Measurements from ENCODE around the gene EIF5A2.

EIF5A2 gene

DNA sequence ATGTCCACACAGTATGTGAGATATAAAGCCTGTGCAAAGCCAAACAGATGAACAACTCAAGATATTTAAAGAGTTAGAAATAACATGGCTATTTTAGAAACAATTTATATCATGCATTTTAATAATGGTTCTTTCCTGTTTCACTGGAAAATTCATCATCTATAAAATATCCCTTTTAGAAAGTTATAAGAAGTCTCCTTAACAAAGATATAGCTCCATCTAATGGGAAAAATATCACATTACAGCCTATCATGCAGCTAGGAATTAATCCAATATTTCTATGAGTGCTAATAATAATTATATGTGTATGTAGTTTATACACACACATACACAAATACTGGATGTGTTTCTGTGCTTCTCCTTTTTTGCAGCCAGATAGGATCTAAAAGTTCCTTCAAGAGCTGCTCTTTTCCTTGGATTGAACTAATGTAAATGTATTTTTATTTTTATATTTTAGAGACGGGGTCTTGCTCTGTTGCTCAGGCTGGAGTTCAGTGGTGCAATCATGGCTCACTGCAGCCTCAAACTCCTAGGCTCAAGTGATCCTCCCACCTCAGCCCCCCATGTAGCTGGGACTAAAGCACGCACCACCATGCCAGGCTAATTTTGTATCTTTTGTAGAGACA lies 60.0 kb downstream of the EIF5A2 start:
- H3K9ac ChIP-seq (ENCODE audit: low read length), result no peak overlapping the region
- no peak overlapping the region for H3K27ac ChIP-seq (ENCODE audit: low read depth, low read length)
- H3K4me3 ChIP-seq (ENCODE audit: low read depth, low read length), result no peak overlapping the region
- H3K36me3 ChIP-seq (ENCODE audit: control insufficient read depth, insufficient read depth, low read length), result no peaks in the 10 kb centered on the region; the same call in 1 of the 2 replicates
- H3K4me1 ChIP-seq (ENCODE audit: control insufficient read depth, insufficient read depth, low read length), result no peaks in the 10 kb centered on the region
- peaks cover 13% of the 10 kb centered on the region for H3K9me3 ChIP-seq (ENCODE audit: control insufficient read depth, insufficient read depth, low read depth, low read length)
- no peaks in the 10 kb centered on the region for H3K27me3 ChIP-seq (ENCODE audit: control insufficient read depth, insufficient read depth, low read length)

DNA sequence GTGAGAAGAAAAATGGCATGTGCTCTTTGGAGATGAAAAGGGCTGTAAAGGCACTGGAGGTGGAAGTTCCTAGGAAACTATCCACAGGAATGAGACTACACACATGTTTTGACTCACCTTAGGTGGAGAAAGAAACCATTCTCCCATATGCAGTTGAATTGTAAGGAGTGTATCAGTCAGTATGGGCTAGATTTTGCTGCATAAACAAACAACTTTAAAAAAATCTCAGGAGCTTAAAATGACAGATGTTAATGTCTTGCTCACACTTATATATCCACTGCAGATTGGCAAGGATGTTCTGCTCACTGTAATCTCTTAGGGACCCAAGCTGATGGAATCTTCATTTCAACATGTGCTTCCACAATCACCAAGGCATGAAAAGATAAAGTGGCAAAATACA lies 64.1 kb downstream of the EIF5A2 start:
- H3K4me1 ChIP-seq (ENCODE audit: control insufficient read depth, insufficient read depth, low read length), result 0 out of 2 replicates have a peak, but pooled peaks cover 3% of the 10 kb centered on the region
- no peak overlapping the region for H3K9ac ChIP-seq (ENCODE audit: low read length)
- no peak overlapping the region for H3K27ac ChIP-seq (ENCODE audit: low read depth, low read length)
- H3K27me3 ChIP-seq (ENCODE audit: control insufficient read depth, insufficient read depth, low read length), result no peaks in the 10 kb centered on the region
- no peaks in the 10 kb centered on the region; the same call in 1 of the 2 replicates for H3K36me3 ChIP-seq (ENCODE audit: control insufficient read depth, insufficient read depth, low read length)
- no peak overlapping the region for H3K4me3 ChIP-seq (ENCODE audit: low read depth, low read length)
- H3K9me3 ChIP-seq (ENCODE audit: control insufficient read depth, insufficient read depth, low read depth, low read length), result peaks cover 13% of the 10 kb centered on the region

DNA sequence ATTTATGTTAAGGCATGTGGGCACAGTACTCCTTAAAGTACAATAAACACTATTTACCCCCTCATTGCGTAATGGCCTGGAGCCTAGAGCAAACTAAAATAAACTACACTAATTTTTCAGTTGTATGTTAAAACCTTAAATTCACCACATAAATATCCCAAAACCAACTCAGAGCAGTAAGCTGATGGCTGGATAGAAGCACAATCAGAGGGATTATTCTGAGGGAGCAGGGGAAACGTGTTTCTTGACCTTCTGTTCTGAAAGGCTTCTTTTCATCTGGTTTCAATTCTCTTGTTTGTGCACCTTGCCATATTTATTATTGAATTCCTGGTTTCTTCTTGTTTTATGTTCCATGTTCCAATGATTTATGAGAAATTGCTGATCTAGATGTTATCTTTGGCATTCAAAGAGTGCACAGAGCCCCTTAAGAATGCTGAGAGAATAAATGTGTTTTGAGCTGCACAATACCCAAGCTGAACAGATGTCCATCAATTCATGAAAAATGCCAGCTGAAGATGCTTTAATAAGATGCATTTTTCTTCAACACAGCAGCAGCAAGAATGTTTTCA lies 68.1 kb downstream of the EIF5A2 start:
- Histone ChIP-seq H3K9ac (ENCODE audit: low read length) (no peak overlapping the region), H3K4me1 (ENCODE audit: control insufficient read depth, insufficient read depth, low read length) (peaks cover 8% of the 10 kb centered on the region), H3K27ac (ENCODE audit: low read depth, low read length) (no peak overlapping the region)

DNA sequence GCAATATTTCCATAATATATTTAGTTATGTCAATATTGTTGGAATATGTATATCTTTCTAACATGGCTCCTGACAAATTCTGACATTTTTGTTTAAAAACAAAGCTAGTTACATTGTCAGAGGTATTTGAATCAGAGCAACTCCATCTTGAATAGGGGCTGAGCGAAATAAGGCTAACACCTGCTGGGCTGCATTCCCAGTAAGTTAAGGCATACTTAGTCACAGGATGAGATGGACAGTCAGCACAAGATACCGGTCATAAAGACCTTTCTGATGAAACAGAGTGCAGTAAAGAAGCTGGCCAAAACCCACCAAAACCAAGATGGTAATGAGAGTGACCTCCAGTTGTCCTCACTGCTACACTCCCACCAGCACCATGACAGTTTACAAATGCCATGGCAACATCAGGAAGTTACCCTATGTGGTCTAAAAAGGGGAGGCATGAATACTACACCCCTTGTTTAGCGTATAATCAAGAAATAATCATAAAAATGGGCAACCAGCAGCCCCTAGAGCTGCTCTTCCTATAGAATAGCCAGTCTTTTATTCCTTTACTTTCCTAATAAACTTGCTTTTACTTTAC lies 68.8 kb downstream of the EIF5A2 start:
- Histone ChIP-seq H3K27me3 (ENCODE audit: control insufficient read depth, insufficient read depth, low read length) (no peaks in the 10 kb centered on the region), H3K4me3 (ENCODE audit: low read depth, low read length) (no peak overlapping the region), H3K27ac (ENCODE audit: low read depth, low read length) (no peak overlapping the region), H3K4me1 (ENCODE audit: control insufficient read depth, insufficient read depth, low read length) (peaks cover 11% of the 10 kb centered on the region), H3K9ac (ENCODE audit: low read length) (no peak overlapping the region), H3K36me3 (ENCODE audit: control insufficient read depth, insufficient read depth, low read length) (no peaks in the 10 kb centered on the region; the same call in 1 of the 2 replicates), H3K9me3 (ENCODE audit: control insufficient read depth, insufficient read depth, low read depth, low read length) (peaks cover 7% of the 10 kb centered on the region)

More for the DNA sequence above, 68.1 kb downstream of the EIF5A2 start:
- Histone ChIP-seq H3K9me3 (ENCODE audit: control insufficient read depth, insufficient read depth, low read depth, low read length) (peaks cover 13% of the 10 kb centered on the region), H3K27me3 (ENCODE audit: control insufficient read depth, insufficient read depth, low read length) (no peaks in the 10 kb centered on the region), H3K4me3 (ENCODE audit: low read depth, low read length) (no peak overlapping the region), H3K36me3 (ENCODE audit: control insufficient read depth, insufficient read depth, low read length) (no peaks in the 10 kb centered on the region; the same call in 1 of the 2 replicates)

Data from HUES6 (cell line).